Esophagus squamous epithelium (tissue), 5 donors: ENCODE results near the gene FKBP7. TPM values are rescaled to one million over a fixed set of nuclear protein-coding genes. Genes with fewer than 3 reads are reported as not detected.
A peak's percentile ranks its signal among the peaks of the same experiment; 100 is the strongest.

Experiments used
- DNase-seq: peaks from one replicate; lab custom pipeline; 2025; lab: John Stamatoyannopoulos, UW
- H3K27ac ChIP-seq, 4 donors: fragments of 200-600 bp; sonication (generic); one replicate each; pipeline ENCODE4 v1.5.1; 2016 to 2019; ENCODE audit warnings: mild to moderate bottlenecking in 1 of 4
- H3K27me3 ChIP-seq, 4 donors: fragments of 200-600 bp; sonication (generic); 1 replicate in 3 of 4; 2 replicates in 1 of 4; pipeline versions ENCODE4 v1.5.1 to v1.6.0; 2017 to 2021; ENCODE audit warnings: antibody characterized with exemption in 1 of 4
- H3K36me3 ChIP-seq, 3 donors: fragments of 200-600 bp; sonication (generic); one replicate each; pipeline ENCODE4 v1.5.1; 2016 to 2019
- H3K4me1 ChIP-seq, 3 donors: fragments of 200-600 bp; sonication (generic); one replicate each; pipeline ENCODE4 v1.5.1; 2017 to 2019
- H3K4me3 ChIP-seq, 4 donors: fragments of 200-600 bp; sonication (generic); 1 replicate in 3 of 4; 2 replicates in 1 of 4; pipeline ENCODE4 v1.5.1; 2016 to 2019; ENCODE audit warnings: mild to moderate bottlenecking in 2 of 4, moderate library complexity in 1 of 4
- H3K9me3 ChIP-seq, 3 donors: fragments of 200-600 bp; sonication (generic); one replicate each; pipeline ENCODE4 v1.5.1; 2016 to 2019
- CTCF ChIP-seq, 6 experiments: fragments of 450-650 bp in 4 of 6; fragments of 200-600 bp in 2 of 6; sonication (generic) in 2 of 6; IDR thresholded peaks; one replicate each; pipeline ENCODE4 v1.5.1; 2016 to 2019; ENCODE audit warnings: antibody characterized with exemption in 6 of 6, mild to moderate bottlenecking in 4 of 6, moderate library complexity in 4 of 6
- POLR2A ChIP-seq, 4 donors: fragments of 450-650 bp; IDR thresholded peaks; one replicate each; pipeline ENCODE4 v1.6.1; 2017; ENCODE audit warnings: antibody characterized with exemption in 4 of 4, mild to moderate bottlenecking in 4 of 4, moderate library complexity in 3 of 4
- WGBS, 2 donors: methylation state at CpG; one replicate each; pipeline ENCODE4 v1.1.5; 2018; 5-methylcytosine and 5-hydroxymethylcytosine counted together
- intact Hi-C: fragments of 100-400 bp; cut with DNase I; formaldehyde crosslinking; loops from one replicate; pipeline ENCODE4 v1.15.0; 2022
- total RNA-seq, 4 donors: library from RNA; depleted of rRNA; stranded (reverse); fragments of >200 nt; gene quantifications; one replicate each; pipeline ENCODE4 v1.1.0, GENCODE V29; 2016
- donor health status: DM: yes; HTN: yes; CAD: no.

Gene FKBP7
- total RNA-seq, 4 donors from 2014 or later = 0.83 to 10.5 (median 1.4) TPM

GRCh38 chr2:178450774-178451525 is 27.4 kb downstream of the FKBP7 start, which contains the start of the genes PJVK and PRKRA:
TSS of gene PJVK (plus strand) at chr2:178451378. CDS start at chr2:178453410, 2,032 bp downstream.
TSS of gene PRKRA (minus strand) at chr2:178451175. CDS start at chr2:178451030, 145 bp downstream.
- peaks cover 7 to 41% (median 13%) of the 10 kb centered on the region in 3 donors for H3K4me1 ChIP-seq
- H3K27ac ChIP-seq = peak within 1 kb of the TSS; percentile 95 to 98 (median 95)
- peak within 1 kb of the TSS; percentile 71 to 91 (median 77) for H3K4me3 ChIP-seq
- intact Hi-C loops = no loop called here
- no peaks in the 10 kb centered on the region for H3K9me3 ChIP-seq
- DNase-seq = peak; percentile 80
- no peaks in the 10 kb centered on the region for H3K27me3 ChIP-seq
- WGBS, 2 donors = no CpG with 5 or more reads among the region's 76 CpGs
- H3K36me3 ChIP-seq = peaks cover 0 to 25% (median 0%) of the 10 kb centered on the region in 3 donors
- TF ChIP-seq POLR2A (IDR thresholded peaks at IDR 0.05) (peak in 3 of 4 donors; percentile 82 to 96 (median 85)), CTCF (IDR thresholded peaks at IDR 0.05) (peak in 3 of 6 experiments; percentile 8 to 23 (median 9))

- no peaks in the 10 kb centered on the region for H3K27me3 ChIP-seq
- WGBS, 2 donors = no CpG with 5 or more reads among the region's 25 CpGs
- peaks cover 0 to 30% (median 0%) of the 10 kb centered on the region in 3 donors for H3K36me3 ChIP-seq
- H3K4me3 ChIP-seq = peak overlapping the region; percentile 71 to 91 (median 77)
- peak; percentile 47 for DNase-seq
- TF ChIP-seq CTCF (IDR thresholded peaks at IDR 0.05) (peak in 1 of 6 experiments; percentile 2), POLR2A (IDR thresholded peaks at IDR 0.05) (no peak)
- no peaks in the 10 kb centered on the region for H3K9me3 ChIP-seq
- H3K4me1 ChIP-seq = peaks cover 7 to 41% (median 13%) of the 10 kb centered on the region in 3 donors
- intact Hi-C loops = no loop called here
- peak overlapping the region; percentile 95 to 98 (median 95) for H3K27ac ChIP-seq
Observed at GRCh38 chr2:178450524-178450773, 28.0 kb downstream of the FKBP7 start.

GRCh38 chr2:178449700-178450523 is 28.5 kb downstream of the FKBP7 start:
- H3K4me1 ChIP-seq = peaks cover 7 to 41% (median 13%) of the 10 kb centered on the region in 3 donors
- H3K36me3 ChIP-seq = peaks cover 0 to 35% (median 0%) of the 10 kb centered on the region in 3 donors
- no peak for DNase-seq
- 12 to 16% methylated on average over 8 to 11 of the region's 18 CpGs for WGBS, 2 donors
- H3K27me3 ChIP-seq = no peaks in the 10 kb centered on the region
- H3K27ac ChIP-seq = peak overlapping the region; percentile 95 to 98 (median 95)
- TF ChIP-seq CTCF (IDR thresholded peaks at IDR 0.05) = no peak
- no peak for TF ChIP-seq POLR2A (IDR thresholded peaks at IDR 0.05)
- H3K4me3 ChIP-seq = peak overlapping the region; percentile 71 to 91 (median 77)
- H3K9me3 ChIP-seq = no peaks in the 10 kb centered on the region
- intact Hi-C loops = no loop called here

- intact Hi-C loops = no loop called here
- no peaks in the 10 kb centered on the region for H3K27me3 ChIP-seq
- H3K4me1 ChIP-seq = peaks cover 7 to 41% (median 13%) of the 10 kb centered on the region in 3 donors
- peak overlapping the region in 2 of 4 donors; percentile 95 for H3K27ac ChIP-seq
- peaks cover 0 to 43% (median 0%) of the 10 kb centered on the region in 3 donors for H3K36me3 ChIP-seq
- H3K9me3 ChIP-seq = no peaks in the 10 kb centered on the region
- WGBS, 2 donors = 52 to 84% methylated on average over 4 of the region's 4 CpGs
- H3K4me3 ChIP-seq = peak overlapping the region in 2 of 4 donors; percentile 77
- TF ChIP-seq POLR2A (IDR thresholded peaks at IDR 0.05) = no peak
- no peak for TF ChIP-seq CTCF (IDR thresholded peaks at IDR 0.05)
- DNase-seq = no peak
Observed at GRCh38 chr2:178448968-178449661, 29.3 kb downstream of the FKBP7 start.
